ENCODE measurements around the gene CHL1.

The CHL1 gene

DNA sequence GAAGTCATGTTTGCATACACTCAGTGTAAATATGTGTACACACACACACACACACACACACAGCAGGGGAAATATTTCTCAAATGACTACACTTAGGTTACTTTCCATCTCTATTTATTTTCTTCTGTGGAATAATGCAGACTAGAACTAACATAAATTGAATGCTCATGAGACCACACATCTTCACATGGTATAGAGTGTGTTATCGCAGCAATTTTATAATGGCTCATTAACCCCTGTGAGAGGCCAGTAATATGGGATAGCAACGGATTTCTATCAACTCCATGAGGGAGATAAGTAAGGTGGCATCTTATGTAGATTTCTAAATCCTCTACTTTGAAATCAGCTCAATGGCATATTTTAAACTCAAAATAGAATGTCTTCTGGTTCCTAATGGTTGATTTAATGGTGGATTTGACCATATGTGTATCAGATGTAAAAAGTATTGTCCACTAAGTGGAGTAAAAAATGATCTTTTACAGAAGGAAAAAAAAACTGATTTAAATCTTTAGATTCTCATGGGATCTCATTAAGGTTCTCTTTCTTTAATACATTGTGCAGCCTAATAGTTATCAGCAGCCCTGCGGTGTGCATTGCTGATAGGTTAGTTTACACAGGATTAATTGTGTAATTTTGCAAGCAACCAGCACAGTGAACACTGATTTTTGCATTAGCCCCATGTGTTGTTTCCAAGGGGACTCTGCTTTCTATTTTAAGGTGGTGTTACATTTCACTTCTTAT, 32.0 kb downstream of the CHL1 start:
- H3K36me3 ChIP-seq (ENCODE audit: control insufficient read depth, insufficient read depth, low read length): no peaks in the 10 kb centered on the region
- H3K27ac ChIP-seq (ENCODE audit: low read depth, low read length): no peak overlapping the region
- H3K27me3 ChIP-seq (ENCODE audit: control insufficient read depth, insufficient read depth, low read length): no peaks in the 10 kb centered on the region
- H3K4me1 ChIP-seq (ENCODE audit: control insufficient read depth, insufficient read depth, low read length): peaks cover 27% of the 10 kb centered on the region; the same call in 1 of the 2 replicates
- H3K9ac ChIP-seq (ENCODE audit: low read depth, low read length): no peak overlapping the region
- peaks cover 3% of the 10 kb centered on the region for H3K9me3 ChIP-seq (ENCODE audit: control insufficient read depth, insufficient read depth, low read length)
- H3K4me3 ChIP-seq (ENCODE audit: low read depth, low read length): no peak overlapping the region

DNA sequence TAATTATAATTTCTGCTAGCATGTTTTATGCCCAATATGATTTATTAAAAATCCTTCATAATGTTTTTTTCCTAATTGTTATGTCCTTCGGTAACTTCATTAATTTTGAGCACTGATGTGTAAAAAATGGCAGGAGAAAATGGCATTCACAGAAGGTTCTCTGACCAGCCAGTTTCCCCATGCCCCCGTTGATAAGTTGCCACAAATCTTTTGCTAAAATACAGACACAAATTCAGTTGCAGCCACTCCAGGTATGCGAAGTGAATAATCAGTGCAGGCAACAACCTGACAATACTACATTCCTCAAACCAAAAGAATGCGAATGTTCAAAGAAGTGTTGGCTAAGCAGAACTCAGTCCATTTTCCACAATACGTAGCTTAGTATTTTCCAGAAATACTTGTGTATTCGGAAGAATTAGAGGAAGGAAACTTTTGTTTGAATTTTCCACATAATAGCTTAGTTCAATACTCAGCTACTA, 32.7 kb downstream of the CHL1 start:
- Histone ChIP-seq H3K36me3 (ENCODE audit: control insufficient read depth, insufficient read depth, low read length) (no peaks in the 10 kb centered on the region), H3K4me1 (ENCODE audit: control insufficient read depth, insufficient read depth, low read length) (peaks cover 27% of the 10 kb centered on the region; the same call in 1 of the 2 replicates), H3K9ac (ENCODE audit: low read depth, low read length) (no peak overlapping the region), H3K9me3 (ENCODE audit: control insufficient read depth, insufficient read depth, low read length) (no peaks in the 10 kb centered on the region), H3K4me3 (ENCODE audit: low read depth, low read length) (no peak overlapping the region), H3K27ac (ENCODE audit: low read depth, low read length) (no peak overlapping the region), H3K27me3 (ENCODE audit: control insufficient read depth, insufficient read depth, low read length) (no peaks in the 10 kb centered on the region)

DNA sequence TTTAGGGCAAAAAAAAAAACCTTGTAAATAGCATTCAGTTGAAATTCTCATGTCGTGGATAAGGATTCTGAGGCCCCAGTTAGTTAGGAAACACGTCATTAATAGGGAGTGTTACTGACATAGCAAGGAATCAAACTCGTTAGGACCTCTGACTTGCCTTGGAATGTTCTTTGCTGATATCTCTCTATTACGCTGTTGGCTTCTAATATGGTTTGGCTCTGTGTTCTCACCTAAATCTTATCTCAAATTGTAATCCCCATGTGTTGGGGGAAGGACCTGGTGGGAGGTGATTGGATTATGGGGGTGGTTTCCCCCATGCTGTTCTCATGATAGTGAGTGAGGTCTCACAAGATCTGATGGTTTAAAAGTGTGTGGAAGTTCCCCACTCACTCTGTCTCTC, 40.3 kb downstream of the CHL1 start:
- Histone ChIP-seq H3K9ac (ENCODE audit: low read depth, low read length) (no peak overlapping the region), H3K4me1 (ENCODE audit: control insufficient read depth, insufficient read depth, low read length) (peaks cover 10% of the 10 kb centered on the region; the same call in 1 of the 2 replicates), H3K36me3 (ENCODE audit: control insufficient read depth, insufficient read depth, low read length) (no peaks in the 10 kb centered on the region), H3K27me3 (ENCODE audit: control insufficient read depth, insufficient read depth, low read length) (no peaks in the 10 kb centered on the region), H3K27ac (ENCODE audit: low read depth, low read length) (no peak overlapping the region), H3K9me3 (ENCODE audit: control insufficient read depth, insufficient read depth, low read length) (no peaks in the 10 kb centered on the region), H3K4me3 (ENCODE audit: low read depth, low read length) (no peak overlapping the region)

DNA sequence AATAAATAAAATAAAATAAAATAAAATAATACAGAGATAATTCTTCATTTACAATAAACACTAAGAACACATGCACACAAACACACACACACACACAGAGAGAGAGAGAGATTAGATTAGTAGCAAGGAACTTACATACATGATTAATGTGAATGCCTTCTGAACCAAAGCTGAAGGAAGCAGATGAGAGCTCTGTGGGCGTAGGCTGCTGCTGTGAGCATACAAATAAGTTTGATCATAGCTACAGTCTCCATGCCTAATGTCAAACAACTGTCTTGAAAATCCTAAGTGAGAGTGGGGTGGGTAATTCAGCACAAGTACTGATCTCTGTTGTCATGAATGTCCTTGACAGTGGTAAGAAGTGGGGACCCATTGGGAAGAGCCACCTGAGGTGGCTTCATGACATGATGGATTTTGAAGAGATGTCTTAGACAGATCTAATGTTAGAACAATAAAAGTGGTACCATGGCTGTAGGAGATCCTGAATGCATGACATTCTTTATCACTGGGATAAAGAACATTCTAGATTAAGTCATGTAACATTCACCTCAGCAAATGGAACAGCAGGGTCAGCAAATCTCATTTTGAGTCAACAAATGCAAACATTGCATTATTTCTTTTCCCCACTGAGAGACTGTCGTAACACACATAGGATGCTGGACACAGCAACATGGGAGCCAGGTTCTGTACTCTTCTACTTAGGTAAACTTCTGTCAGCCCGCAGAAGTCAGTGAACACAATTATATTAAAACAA, 46.2 kb downstream of the CHL1 start:
- H3K4me3 ChIP-seq (ENCODE audit: low read depth, low read length): no peak overlapping the region
- no peaks in the 10 kb centered on the region for H3K36me3 ChIP-seq (ENCODE audit: control insufficient read depth, insufficient read depth, low read length)
- no peaks in the 10 kb centered on the region for H3K27me3 ChIP-seq (ENCODE audit: control insufficient read depth, insufficient read depth, low read length)
- no peaks in the 10 kb centered on the region for H3K4me1 ChIP-seq (ENCODE audit: control insufficient read depth, insufficient read depth, low read length)
- no peak overlapping the region for H3K9ac ChIP-seq (ENCODE audit: low read depth, low read length)
- H3K27ac ChIP-seq (ENCODE audit: low read depth, low read length): no peak overlapping the region
- no peaks in the 10 kb centered on the region for H3K9me3 ChIP-seq (ENCODE audit: control insufficient read depth, insufficient read depth, low read length)

DNA sequence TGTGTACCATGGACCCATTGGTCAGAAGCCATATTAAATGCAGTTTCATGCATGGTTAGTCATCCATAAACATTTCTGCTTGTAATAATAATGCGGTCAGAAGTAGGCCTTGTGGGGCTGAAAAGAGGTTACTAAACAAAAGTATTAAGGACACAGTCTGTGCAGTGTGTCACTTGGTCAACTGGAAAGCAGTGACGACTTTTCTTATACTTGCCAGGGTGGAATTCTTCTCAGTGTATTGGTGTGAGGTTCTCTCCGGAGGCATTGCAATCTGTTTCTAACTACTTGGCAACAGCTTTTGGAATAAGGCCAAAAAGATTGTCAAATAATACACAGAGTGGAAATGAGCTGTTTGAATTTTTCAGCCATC, 46.8 kb downstream of the CHL1 start:
- Histone ChIP-seq H3K36me3 (ENCODE audit: control insufficient read depth, insufficient read depth, low read length) (no peaks in the 10 kb centered on the region), H3K9ac (ENCODE audit: low read depth, low read length) (no peak overlapping the region), H3K4me1 (ENCODE audit: control insufficient read depth, insufficient read depth, low read length) (no peaks in the 10 kb centered on the region), H3K27me3 (ENCODE audit: control insufficient read depth, insufficient read depth, low read length) (no peaks in the 10 kb centered on the region), H3K9me3 (ENCODE audit: control insufficient read depth, insufficient read depth, low read length) (no peaks in the 10 kb centered on the region), H3K27ac (ENCODE audit: low read depth, low read length) (no peak overlapping the region), H3K4me3 (ENCODE audit: low read depth, low read length) (no peak overlapping the region)

DNA sequence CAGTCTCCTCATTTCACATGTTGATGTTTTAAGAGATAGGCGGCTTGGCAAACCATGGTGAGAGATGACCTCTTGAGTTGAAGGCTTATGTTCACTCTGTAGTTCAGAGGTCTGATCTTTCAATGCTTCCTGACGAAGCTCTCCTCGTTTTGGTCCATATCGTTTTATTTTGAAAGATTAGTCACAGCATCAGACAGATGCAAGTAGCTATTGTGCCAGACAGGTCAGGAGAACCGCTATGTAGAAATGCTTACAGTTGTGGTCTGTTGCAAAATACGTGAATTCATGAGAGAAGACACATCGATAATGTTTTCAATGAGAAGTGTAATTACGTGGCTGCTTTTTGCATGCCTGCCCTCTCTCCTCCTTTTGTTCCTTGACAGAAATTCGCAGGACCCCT, 47.5 kb downstream of the CHL1 start:
- no peaks in the 10 kb centered on the region for H3K9me3 ChIP-seq (ENCODE audit: control insufficient read depth, insufficient read depth, low read length)
- no peak overlapping the region for H3K4me3 ChIP-seq (ENCODE audit: low read depth, low read length)
- H3K27me3 ChIP-seq (ENCODE audit: control insufficient read depth, insufficient read depth, low read length): no peaks in the 10 kb centered on the region
- H3K4me1 ChIP-seq (ENCODE audit: control insufficient read depth, insufficient read depth, low read length): peaks cover 3% of the 10 kb centered on the region; the same call in 1 of the 2 replicates
- no peaks in the 10 kb centered on the region for H3K36me3 ChIP-seq (ENCODE audit: control insufficient read depth, insufficient read depth, low read length)
- no peak overlapping the region for H3K9ac ChIP-seq (ENCODE audit: low read depth, low read length)
- H3K27ac ChIP-seq (ENCODE audit: low read depth, low read length): no peak overlapping the region

DNA sequence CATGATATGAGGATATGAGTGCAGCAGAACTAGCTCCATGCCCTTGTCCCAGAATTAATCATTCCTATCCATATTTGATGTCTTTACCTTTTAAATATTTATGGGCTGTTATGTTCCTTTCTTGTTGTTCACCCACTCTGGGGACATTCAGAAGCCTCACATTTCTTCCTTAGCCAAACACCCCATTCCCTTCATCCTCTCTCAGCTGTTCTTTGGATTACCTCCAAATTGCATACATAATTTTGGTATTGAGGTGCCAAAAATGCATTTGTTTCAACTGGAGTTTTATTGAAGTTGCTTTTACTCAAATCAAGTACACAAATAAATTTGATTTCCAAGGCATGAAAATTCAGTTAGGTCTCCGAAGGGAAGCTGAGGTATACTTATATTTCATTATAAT, 51.4 kb downstream of the CHL1 start:
- Histone ChIP-seq H3K4me1 (ENCODE audit: control insufficient read depth, insufficient read depth, low read length) (peaks cover 11% of the 10 kb centered on the region), H3K36me3 (ENCODE audit: control insufficient read depth, insufficient read depth, low read length) (no peaks in the 10 kb centered on the region), H3K9me3 (ENCODE audit: control insufficient read depth, insufficient read depth, low read length) (no peaks in the 10 kb centered on the region), H3K27me3 (ENCODE audit: control insufficient read depth, insufficient read depth, low read length) (no peaks in the 10 kb centered on the region), H3K9ac (ENCODE audit: low read depth, low read length) (no peak overlapping the region), H3K4me3 (ENCODE audit: low read depth, low read length) (no peak overlapping the region), H3K27ac (ENCODE audit: low read depth, low read length) (no peak overlapping the region)

DNA sequence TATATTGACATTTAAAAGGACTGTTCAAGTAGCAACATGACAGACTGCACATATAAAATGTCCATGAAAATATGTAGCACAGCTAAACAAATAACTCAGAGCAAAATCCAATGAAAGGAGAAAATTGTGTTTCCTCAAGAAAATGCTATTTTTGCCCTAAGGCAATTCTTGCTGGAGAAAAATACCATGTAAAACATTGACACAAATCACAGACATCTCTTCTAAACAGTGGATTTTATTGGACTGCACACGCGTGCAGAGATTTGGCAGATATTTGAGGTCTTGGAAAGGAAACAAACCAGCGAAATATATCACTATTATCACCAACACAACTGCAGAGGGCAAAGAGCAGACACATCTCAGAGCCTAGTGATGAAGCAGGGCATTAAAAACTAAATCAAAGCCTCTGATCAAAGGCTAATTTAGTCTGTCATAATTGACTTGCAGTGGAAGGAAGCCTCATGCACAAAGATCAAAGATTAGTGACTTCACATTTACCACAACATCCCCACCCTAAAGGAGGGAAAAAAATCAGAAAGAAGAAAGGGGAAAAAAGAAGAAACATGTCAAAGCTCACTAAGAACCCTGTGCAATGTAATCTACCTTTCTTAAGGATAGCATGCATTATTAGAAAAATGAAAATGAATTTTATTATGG, 52.4 kb downstream of the CHL1 start:
- H3K9me3 ChIP-seq (ENCODE audit: control insufficient read depth, insufficient read depth, low read length): no peaks in the 10 kb centered on the region
- no peak overlapping the region for H3K27ac ChIP-seq (ENCODE audit: low read depth, low read length)

DNA sequence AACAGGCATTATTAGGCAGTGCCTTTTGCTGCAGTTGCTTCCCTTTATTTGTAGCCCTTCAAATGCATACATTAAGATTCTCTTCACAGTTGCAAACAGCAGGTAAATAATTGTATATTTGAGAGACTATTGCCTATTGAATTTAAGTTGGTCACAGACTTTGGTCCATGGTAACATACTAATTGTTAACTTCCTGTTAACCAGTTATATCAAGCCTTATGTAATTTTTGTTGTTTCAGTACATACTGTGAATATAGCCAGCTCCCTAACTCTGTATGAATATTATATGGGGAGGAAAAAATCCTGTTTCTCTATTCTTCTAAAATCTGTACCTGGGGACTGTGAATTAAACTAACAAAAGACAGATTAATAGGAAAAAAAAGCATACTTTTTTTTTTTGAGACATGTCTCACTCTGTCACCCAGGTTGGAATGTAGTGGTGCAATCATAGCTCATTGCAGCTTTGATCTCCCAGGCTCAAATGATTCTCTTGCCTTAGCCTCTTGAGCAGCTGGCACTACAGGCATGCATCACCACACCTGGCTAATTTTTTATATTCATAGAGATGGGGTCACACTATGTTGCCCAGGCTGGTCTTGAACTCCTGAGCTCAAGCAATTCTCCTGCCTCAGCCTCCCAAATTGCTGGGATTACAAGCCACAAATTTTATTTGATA, 53.2 kb downstream of the CHL1 start:
- Histone ChIP-seq H3K27ac (ENCODE audit: low read depth, low read length) (no peak overlapping the region), H3K9me3 (ENCODE audit: control insufficient read depth, insufficient read depth, low read length) (no peaks in the 10 kb centered on the region), H3K9ac (ENCODE audit: low read depth, low read length) (no peak overlapping the region), H3K36me3 (ENCODE audit: control insufficient read depth, insufficient read depth, low read length) (no peaks in the 10 kb centered on the region), H3K4me1 (ENCODE audit: control insufficient read depth, insufficient read depth, low read length) (peaks cover 11% of the 10 kb centered on the region), H3K4me3 (ENCODE audit: low read depth, low read length) (no peak overlapping the region), H3K27me3 (ENCODE audit: control insufficient read depth, insufficient read depth, low read length) (no peaks in the 10 kb centered on the region)

More for the DNA sequence above, 52.4 kb downstream of the CHL1 start:
- no peak overlapping the region for H3K4me3 ChIP-seq (ENCODE audit: low read depth, low read length)
- H3K9ac ChIP-seq (ENCODE audit: low read depth, low read length): no peak overlapping the region
- H3K4me1 ChIP-seq (ENCODE audit: control insufficient read depth, insufficient read depth, low read length): peaks cover 11% of the 10 kb centered on the region
- H3K27me3 ChIP-seq (ENCODE audit: control insufficient read depth, insufficient read depth, low read length): no peaks in the 10 kb centered on the region
- no peaks in the 10 kb centered on the region for H3K36me3 ChIP-seq (ENCODE audit: control insufficient read depth, insufficient read depth, low read length)

DNA sequence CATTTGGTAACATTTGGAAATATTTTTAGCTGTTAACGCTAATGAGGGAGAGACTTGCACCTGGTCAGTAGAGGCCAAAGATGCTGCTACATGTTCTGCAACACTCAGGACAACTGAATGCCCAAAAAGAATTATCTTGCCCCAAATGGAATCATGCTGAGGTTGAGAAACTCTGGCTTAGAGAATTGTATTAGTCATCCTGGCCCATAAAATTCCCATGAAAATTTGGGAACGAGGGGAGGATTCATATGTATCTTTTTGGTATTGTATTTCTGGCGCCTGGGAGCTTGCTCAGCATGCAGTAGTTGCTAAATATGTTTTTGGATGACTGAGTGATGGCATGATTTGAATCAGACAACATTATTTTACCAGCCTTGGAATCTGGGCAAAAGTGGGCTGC, 59.9 kb downstream of the CHL1 start:
- H3K9ac ChIP-seq (ENCODE audit: low read depth, low read length): no peak overlapping the region
- no peaks in the 10 kb centered on the region for H3K9me3 ChIP-seq (ENCODE audit: control insufficient read depth, insufficient read depth, low read length)
- H3K4me1 ChIP-seq (ENCODE audit: control insufficient read depth, insufficient read depth, low read length): peaks cover 14% of the 10 kb centered on the region
- H3K27me3 ChIP-seq (ENCODE audit: control insufficient read depth, insufficient read depth, low read length): no peaks in the 10 kb centered on the region
- no peak overlapping the region for H3K27ac ChIP-seq (ENCODE audit: low read depth, low read length)
- no peaks in the 10 kb centered on the region for H3K36me3 ChIP-seq (ENCODE audit: control insufficient read depth, insufficient read depth, low read length)
- no peak overlapping the region for H3K4me3 ChIP-seq (ENCODE audit: low read depth, low read length)
